Bone marrow (tissue), 2 donors: Measurements from ENCODE around the gene TLN1.
A peak's percentile ranks its signal among the peaks of the same experiment; 100 is the strongest.

Experiments
- DNase-seq, 2 donors: peaks; one replicate each; lab custom pipeline; 2025; lab: John Stamatoyannopoulos, UW

TLN1 gene

DNA sequence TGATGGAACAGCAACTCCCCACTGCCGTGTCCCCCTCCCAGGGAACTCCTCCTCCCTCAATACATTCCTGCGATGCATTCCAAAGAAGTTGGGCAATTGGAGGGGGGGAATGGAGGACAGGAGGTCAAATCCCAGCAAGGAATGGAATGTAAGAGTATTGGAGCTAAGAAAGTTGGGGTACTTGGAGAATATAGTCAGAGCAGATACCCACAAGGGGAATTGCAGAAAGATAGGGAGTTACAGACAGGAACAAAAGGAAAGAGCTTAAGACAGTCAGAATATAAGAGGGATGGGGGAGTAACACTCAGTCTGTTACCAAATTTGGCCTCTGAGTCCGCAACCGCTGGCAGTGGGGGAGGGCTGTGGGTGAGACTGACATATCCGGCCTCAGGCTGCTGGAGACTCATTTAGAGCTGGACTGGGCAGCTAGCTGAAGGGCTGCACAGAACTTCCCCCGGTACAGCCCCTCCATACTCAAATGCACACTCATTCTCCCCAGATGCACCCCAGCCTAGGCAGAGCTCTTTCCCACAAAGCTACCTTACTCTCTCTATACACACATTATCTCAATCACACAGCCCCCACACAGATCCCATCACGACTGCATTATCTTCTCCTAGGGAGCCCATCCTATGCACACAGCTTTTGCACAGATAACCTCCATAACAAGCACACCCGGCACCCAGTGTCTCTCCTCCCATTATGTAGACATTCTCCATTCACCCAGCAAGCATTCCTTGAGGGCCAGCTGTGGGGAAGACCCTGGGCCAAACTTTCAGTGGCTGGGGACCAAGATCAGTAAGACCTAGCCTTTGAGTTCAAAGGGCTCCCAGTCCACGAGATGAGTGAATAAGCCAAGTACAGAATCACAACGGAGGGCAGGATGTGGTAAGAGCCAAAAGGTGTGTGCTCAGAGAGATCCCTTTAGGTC is 3.7 kb downstream of the TLN1 start:
- peak; percentile 26 to 49 for DNase-seq

DNA sequence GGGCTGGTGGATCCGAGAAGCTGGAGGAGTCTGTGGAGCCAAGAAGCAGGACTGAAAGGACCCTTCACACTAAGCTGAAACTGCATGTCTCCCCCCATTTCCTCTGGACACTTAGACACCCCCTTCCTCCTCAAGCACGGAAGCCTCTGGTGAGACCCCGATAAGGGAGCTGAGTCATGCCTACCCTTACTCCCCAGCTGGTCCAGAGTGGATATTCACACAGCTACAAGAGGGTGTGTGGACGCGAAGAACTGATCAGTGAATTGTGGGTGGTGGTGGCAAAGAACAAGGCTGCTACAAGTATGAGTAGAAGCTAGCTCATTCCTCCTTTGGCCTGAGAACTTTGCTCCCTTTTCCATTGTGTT is 4.3 kb downstream of the TLN1 start:
- DNase-seq: peak in 1 of 2 donors; percentile 55

DNA sequence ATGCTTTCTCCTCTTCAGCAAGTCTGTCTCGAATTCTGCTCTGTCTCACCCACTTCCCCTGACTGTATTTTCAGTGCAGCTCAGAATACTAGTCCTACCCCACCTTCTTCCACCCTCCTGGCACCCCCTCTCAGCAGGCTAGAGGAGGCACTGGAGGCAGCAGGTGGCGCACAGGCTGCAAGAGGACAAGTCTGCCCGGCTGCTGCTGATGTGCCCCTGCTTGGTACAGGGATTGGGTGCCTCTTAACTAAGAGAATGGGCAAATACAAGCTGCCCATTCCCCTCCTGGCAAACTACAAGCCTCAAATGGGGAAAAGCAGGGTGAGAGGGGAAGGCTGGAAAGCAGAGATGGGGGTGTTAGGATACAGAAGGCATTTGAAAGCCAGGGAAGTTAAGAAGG is 5.1 kb downstream of the TLN1 start:
- DNase-seq: peak in 1 of 2 donors; percentile 91

DNA sequence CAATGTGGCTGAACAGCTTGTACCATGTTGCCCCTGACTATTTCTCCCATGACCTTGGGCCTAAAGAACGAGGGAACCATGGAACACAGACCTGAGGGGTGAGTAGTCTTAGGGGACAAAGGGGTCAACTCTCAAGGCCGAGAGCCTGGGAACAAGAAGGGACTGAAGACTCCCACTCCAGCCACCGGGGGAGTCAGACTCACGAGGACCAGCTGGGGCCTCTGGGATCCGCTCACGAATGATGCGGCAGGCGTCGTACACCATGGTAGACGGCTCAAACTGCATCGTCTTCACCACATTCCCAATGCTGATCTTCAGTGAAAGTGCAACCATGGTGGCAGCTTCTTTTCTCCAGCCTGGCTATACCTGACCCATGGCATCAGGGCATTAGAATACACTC is 6.6 kb downstream of the TLN1 start:
- DNase-seq: no peak

DNA sequence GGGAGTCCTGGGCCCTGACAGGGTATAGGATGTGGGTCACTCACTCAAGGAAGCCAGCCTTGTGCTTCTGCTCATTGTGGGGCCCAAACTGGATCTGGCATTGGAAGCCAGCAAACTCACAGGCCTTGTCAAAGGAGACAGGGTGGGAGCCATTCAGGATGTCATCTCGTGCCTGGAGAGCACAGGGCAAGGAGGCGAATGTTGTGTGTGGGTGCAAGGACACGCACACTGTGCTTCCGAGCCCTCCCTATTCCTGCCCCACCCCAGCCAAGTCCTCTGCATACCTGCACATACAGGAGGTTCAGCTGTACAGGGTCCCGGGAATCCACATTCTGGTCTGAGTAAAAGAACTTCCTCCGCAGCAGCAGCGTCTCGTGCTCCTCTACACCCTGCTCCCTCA is 8.1 kb downstream of the TLN1 start:
- no peak for DNase-seq

DNA sequence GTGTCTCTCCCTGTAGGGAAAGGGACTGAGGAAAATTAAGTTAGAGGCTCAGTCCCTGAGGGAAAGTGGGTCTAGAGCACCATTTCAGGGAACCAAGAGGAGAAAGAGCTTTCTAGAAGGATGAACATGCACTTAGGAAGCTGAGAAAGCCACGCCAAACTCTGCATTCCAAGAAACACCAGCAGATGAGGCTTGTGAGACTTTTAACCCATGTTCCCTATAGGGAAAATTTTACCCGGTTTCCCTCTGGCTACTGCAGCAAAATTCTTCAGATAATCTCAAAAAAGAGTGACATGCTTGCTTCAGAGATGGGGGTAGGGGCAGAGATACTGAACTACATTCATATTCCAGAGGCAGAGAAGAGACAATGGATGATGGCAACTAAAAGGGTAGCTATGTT is 8.6 kb downstream of the TLN1 start:
- DNase-seq: no peak

GRCh38 chr9:35719546-35719945 is 12.4 kb downstream of the TLN1 start:
- no peak for DNase-seq

- no peak for DNase-seq
Observed at GRCh38 chr9:35718721-35719511, 13.1 kb downstream of the TLN1 start.

- DNase-seq: no peak
Observed at GRCh38 chr9:35717132-35717870, 14.7 kb downstream of the TLN1 start.

DNA sequence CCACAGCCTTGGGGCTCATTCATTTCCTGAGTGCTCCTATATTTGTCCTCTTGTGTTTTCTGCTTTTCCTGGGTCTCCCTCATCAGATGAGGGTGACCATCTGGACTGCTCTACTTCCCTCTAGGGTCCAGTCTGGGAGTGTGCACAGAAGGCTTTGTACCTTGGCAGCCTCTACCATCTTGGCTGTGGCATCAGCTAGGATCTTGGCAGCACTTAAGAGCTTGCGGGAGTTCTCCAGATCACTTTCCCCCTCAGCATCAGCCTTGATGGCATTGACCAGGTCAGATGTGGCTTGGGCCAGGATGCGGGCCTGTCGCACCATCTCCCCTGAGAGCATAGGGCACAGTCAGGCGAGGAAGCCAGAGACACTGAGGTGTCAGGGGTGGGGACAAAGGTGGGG is 15.8 kb downstream of the TLN1 start:
- no peak for DNase-seq

GRCh38 chr9:35714579-35715252 is 17.3 kb downstream of the TLN1 start:
- no peak for DNase-seq

DNA sequence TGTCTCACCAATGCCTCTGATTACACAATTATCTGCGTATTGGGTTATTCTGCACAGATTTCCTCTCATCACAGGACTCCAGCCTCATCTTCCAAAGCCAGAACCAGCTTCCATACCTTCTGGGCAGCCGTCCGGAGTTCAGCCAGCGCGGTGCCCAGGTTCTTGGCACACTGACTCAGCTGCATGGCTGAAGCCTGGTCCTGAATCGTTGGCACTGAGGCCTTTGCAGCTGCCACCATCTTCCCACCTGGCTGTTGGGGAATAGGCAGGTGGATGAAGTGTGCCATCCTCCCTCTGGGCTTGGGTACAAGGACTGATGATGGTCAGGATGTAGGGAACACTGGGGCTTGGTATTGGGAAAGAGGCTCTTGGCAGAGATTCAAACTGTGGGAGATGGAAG is 17.9 kb downstream of the TLN1 start:
- DNase-seq: no peak

- no peak for DNase-seq
Observed at GRCh38 chr9:35713578-35713977, 18.4 kb downstream of the TLN1 start.

DNA sequence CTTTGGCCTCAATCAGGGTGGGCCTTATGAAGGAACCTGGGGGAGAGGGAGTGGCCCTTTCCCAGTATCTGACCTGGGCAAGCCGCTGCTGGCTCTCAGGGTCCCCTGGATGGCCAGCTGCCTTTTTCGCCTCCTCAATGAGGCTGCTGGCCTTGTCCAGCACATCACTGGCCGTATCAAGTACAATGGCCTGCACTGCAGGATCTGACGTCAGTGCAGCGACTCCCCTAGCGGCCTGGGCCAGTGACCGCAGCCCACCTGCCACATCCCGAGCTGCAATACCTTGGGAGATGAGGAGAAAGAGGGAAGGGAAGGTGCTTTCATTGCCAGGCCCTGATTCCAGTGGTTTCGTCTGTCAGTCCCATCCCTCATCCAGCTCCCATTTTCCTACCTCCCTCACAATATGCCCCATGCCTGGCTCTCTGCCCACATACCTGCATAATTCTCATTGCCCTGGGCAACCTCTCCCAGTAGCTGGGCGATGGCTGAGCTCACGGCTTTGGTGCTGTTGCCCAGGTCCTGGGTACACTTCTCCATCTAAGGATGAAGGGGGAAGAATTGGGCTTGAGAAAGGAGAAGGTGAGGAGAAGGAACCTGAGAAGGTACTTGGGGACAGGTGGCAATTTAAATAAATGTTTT is 19.1 kb downstream of the TLN1 start:
- no peak for DNase-seq

DNA sequence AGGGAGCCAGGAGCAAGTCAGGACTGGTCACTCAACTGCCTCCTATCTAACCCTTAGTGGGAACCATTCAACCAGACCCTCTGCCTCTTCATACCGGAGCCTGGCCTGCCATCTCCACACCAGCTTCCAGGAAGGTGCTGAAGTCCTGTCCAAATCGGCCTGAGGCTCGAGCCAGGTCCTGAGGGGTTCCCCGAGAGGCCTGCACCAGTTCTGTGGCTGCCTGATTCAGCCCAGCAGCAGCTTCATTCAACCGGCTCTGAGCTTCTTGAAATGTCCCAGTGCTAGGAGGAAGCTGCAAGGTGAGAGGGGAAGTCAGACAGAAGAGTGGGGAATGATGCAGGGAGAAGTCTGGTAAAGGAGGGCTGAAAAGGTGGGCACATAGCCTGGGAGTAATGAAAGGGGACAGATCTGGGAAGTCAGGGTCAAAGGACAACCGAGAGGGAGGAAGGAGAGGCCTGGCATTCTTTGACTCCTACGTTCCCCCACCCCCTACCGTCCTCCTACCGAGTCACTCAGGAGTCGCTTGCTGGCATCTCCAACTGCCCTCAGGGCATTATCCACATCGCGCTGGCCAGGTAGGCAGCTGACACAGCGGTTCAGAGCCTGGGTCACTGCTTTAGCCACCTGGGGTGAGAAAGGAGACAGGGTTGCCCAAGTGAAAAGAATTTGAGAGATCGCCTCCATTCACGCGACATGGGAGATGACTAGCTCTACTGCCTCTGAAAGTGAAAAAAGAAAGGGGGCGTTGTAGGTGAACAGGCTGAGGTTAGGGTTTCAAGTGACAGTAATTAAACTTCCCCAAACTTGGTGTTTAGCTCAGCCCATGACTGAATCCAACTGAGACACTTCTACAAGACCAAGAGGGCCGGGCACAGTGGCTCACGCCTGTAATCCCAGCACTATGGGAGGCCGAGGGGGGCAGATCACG is 20.2 kb downstream of the TLN1 start:
- DNase-seq: no peak

GRCh38 chr9:35710818-35711500 is 21.0 kb downstream of the TLN1 start:
- DNase-seq: no peak

GRCh38 chr9:35708146-35708545 is 23.8 kb downstream of the TLN1 start:
- no peak for DNase-seq

GRCh38 chr9:35706951-35707350 is 25.0 kb downstream of the TLN1 start:
- no peak for DNase-seq

DNA sequence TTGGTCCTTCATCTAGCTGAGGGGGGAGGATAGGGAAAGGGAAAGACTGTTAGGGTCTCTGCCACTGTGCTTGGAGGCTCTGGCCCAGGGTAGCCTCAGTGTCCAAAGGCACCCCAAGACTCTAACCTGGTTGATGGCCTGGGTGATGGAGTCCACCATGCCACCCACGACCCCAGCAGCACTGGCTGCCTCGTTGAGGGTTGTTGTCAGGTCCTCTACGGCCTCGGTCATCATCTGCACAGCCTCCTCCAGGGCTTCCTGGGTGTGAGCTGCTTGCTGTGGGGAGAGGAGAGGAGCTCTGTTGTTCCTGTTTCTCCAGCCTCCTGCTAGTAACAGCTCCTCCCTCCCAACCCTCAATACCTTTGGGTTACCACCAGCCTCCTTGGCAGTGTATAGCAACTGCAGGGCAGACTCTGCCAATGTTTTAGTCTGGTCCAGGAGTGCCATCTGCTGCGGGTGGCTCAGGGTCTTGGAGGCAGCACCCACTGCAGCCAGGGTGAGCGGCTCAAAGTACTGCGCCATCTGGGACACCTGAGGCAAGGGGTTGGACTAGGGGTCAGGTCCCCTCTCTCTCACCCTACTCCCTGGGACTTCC is 26.1 kb downstream of the TLN1 start:
- DNase-seq: no peak
